H1 (cell line): ENCODE results near the gene PCDHGB7. TPM values are rescaled to one million over a fixed set of nuclear protein-coding genes. Genes with fewer than 3 reads are reported as not detected.
"Not testable (repeated sequence)": the region's sequence is repeated elsewhere in the genome, so short reads cannot be mapped to it uniquely, and the experiment has no call there.

Experiments used
- CTCF ChIA-PET: fragments of 300-600 bp; sonication (Branson Sonifier 250); formaldehyde crosslinking; loops from one replicate; lab custom pipeline; 2021; ENCODE audit not compliant: partially characterized antibody; lab: Charles Lee
- POLR2A ChIA-PET: fragments of 300-600 bp; sonication (Branson Sonifier 250); formaldehyde crosslinking; loops from one replicate; lab custom pipeline; 2021; ENCODE audit warnings: inconsistent platforms; ENCODE audit not compliant: partially characterized antibody; lab: Charles Lee
- DNase-seq, 2 experiments: peaks; one replicate each; pipeline versions ENCODE4 v3.0.0 to v3.0.0-alpha.2; 2010 to 2022; ENCODE audit warnings: low spot score in 2 of 2, low read depth in 1 of 2, mixed read lengths in 1 of 2
- FAIRE-seq: peaks from 2 replicates; lab custom pipeline; 2011; peaks lifted over from hg19 to GRCh38; lab: Jason Lieb, UNC
- H2AFZ ChIP-seq: 2 replicates; pipeline ENCODE4 v1.8.1; 2012; ENCODE audit warnings: low read length, inconsistent platforms
- H2AK5ac ChIP-seq: 2 replicates; pipeline ENCODE4 v1.6.1; 2013; ENCODE audit warnings: low read depth, low read length
- H2BK120ac ChIP-seq: replicated peaks from 2 replicates; pipeline ENCODE3; 2013; ENCODE audit warnings: low read depth, low read length, inconsistent platforms
- H2BK12ac ChIP-seq: 2 replicates; pipeline ENCODE4 v1.6.1; 2013; ENCODE audit warnings: low read depth, low read length
- H2BK15ac ChIP-seq: 2 replicates; pipeline ENCODE4 v1.6.1; 2013; ENCODE audit warnings: low read length
- H2BK20ac ChIP-seq: 2 replicates; pipeline ENCODE4 v1.6.1; 2013; ENCODE audit warnings: low read length
- H2BK5ac ChIP-seq: 2 replicates; pipeline ENCODE4 v1.6.1; 2013; ENCODE audit warnings: low read depth, low read length
- H3K14ac ChIP-seq: 2 replicates; pipeline ENCODE4 v1.6.1; 2013; ENCODE audit warnings: inconsistent platforms; ENCODE audit not compliant: insufficient read length
- H3K18ac ChIP-seq: 2 replicates; pipeline ENCODE4 v1.6.1; 2013; ENCODE audit warnings: low read length; ENCODE audit errors: extremely low read depth
- H3K23ac ChIP-seq: 2 replicates; pipeline ENCODE4 v1.6.1; 2013; ENCODE audit warnings: inconsistent platforms; ENCODE audit not compliant: insufficient read length
- H3K23me2 ChIP-seq: 2 replicates; pipeline ENCODE4 v1.6.1; 2013; ENCODE audit warnings: low read depth, low read length
- H3K27ac ChIP-seq: 2 replicates; pipeline ENCODE4 v1.6.1; 2011; ENCODE audit warnings: low read depth, low read length, inconsistent platforms
- H3K27me3 ChIP-seq, 4 experiments: replicated peaks in 1 of 4; 1 replicate in 1 of 4; 2 replicates in 3 of 4; pipeline versions ENCODE4 v1.6.1 to v1.8.1; 2011 to 2013; ENCODE audit warnings: low read length in 3 of 4, mild to moderate bottlenecking in 3 of 4, inconsistent platforms in 2 of 4, mixed read lengths in 2 of 4, moderate library complexity in 1 of 4; ENCODE audit not compliant: control insufficient read depth in 3 of 4, insufficient read depth in 3 of 4; ENCODE audit errors: extremely low read depth in 1 of 4
- H3K36me3 ChIP-seq, 4 experiments: 2 replicates each; pipeline versions ENCODE4 v1.6.1 to v1.8.1; 2011 to 2013; ENCODE audit warnings: mild to moderate bottlenecking in 4 of 4, low read length in 3 of 4, moderate library complexity in 2 of 4, control low read depth in 1 of 4, inconsistent platforms in 1 of 4; ENCODE audit not compliant: insufficient read depth in 4 of 4, control insufficient read depth in 2 of 4
- H3K4ac ChIP-seq: replicated peaks from 2 replicates; pipeline ENCODE3; 2013; ENCODE audit warnings: low read length, low read depth, mixed read lengths, inconsistent platforms; ENCODE audit not compliant: insufficient read length
- H3K4me1 ChIP-seq, 4 experiments: replicated peaks in 1 of 4; 1 replicate in 1 of 4; 2 replicates in 3 of 4; pipeline versions ENCODE4 v1.6.1 to v1.8.1; 2011 to 2013; ENCODE audit warnings: low read length in 3 of 4, inconsistent platforms in 2 of 4, mixed read lengths in 1 of 4; ENCODE audit not compliant: insufficient read depth in 4 of 4, control insufficient read depth in 3 of 4
- H3K4me2 ChIP-seq, 2 experiments: 2 replicates each; pipeline versions ENCODE4 v1.6.1 to v1.8.1; 2011 to 2013; ENCODE audit warnings: low read depth in 2 of 2, low read length in 2 of 2, control low read depth in 1 of 2, inconsistent platforms in 1 of 2, mild to moderate bottlenecking in 1 of 2; ENCODE audit not compliant: insufficient read depth in 1 of 2
- H3K4me3 ChIP-seq, 4 experiments: fragments of 200-600, 300-600 bp in 1 of 4; sonication (generic), shearing (Covaris generic), sonication (Bioruptor Twin) in 1 of 4; 2 replicates each; pipeline versions ENCODE4 v1.5.1 to v1.8.1; 2011 to 2016; ENCODE audit warnings: low read length in 4 of 4, low read depth in 3 of 4, control low read depth in 2 of 4, inconsistent platforms in 2 of 4, mild to moderate bottlenecking in 2 of 4, mixed read lengths in 1 of 4, moderate library complexity in 1 of 4; ENCODE audit not compliant: insufficient read depth in 2 of 4; ENCODE audit errors: extremely low read depth in 1 of 4
- H3K56ac ChIP-seq: replicated peaks from 2 replicates; pipeline ENCODE3; 2013; ENCODE audit warnings: low read depth, mild to moderate bottlenecking, mixed read lengths, low read length, inconsistent platforms; ENCODE audit not compliant: insufficient read length
- H3K79me1 ChIP-seq: 2 replicates; pipeline ENCODE4 v1.6.1; 2013; ENCODE audit warnings: low read depth, low read length, control low read depth
- H3K79me2 ChIP-seq, 2 experiments: 2 replicates each; pipeline versions ENCODE4 v1.6.1 to v1.8.1; 2012 to 2013; ENCODE audit warnings: low read length in 2 of 2, mild to moderate bottlenecking in 2 of 2, inconsistent platforms in 1 of 2; ENCODE audit not compliant: insufficient read depth in 2 of 2, control insufficient read depth in 1 of 2
- H3K9ac ChIP-seq, 4 experiments: replicated peaks in 1 of 4; 1 replicate in 1 of 4; 2 replicates in 3 of 4; pipeline versions ENCODE4 v1.6.1 to v1.8.1; 2011 to 2013; ENCODE audit warnings: low read depth in 3 of 4, low read length in 3 of 4, control low read depth in 2 of 4, mild to moderate bottlenecking in 2 of 4, moderate library complexity in 2 of 4, inconsistent platforms in 1 of 4; ENCODE audit errors: extremely low read depth in 1 of 4
- H3K9me3 ChIP-seq, 2 experiments: 2 replicates each; pipeline versions ENCODE4 v1.6.1 to v1.8.1; 2012 to 2013; ENCODE audit warnings: mild to moderate bottlenecking in 2 of 2, moderate library complexity in 2 of 2, control low read depth in 1 of 2, inconsistent platforms in 1 of 2, low read depth in 1 of 2, low read length in 1 of 2, mixed read lengths in 1 of 2; ENCODE audit not compliant: insufficient read depth in 2 of 2
- H4K20me1 ChIP-seq, 2 experiments: replicated peaks in 1 of 2; 2 replicates each; pipeline versions ENCODE3 to v1.8.1; 2011 to 2013; ENCODE audit warnings: inconsistent platforms in 2 of 2, low read length in 2 of 2, mild to moderate bottlenecking in 1 of 2; ENCODE audit not compliant: insufficient read depth in 2 of 2, control insufficient read depth in 1 of 2
- H4K5ac ChIP-seq: 2 replicates; pipeline ENCODE4 v1.6.1; 2013; ENCODE audit warnings: low read length, low read depth, mixed read lengths, inconsistent platforms; ENCODE audit not compliant: insufficient read length
- H4K8ac ChIP-seq: 2 replicates; pipeline ENCODE4 v1.8.0; 2013; ENCODE audit warnings: mild to moderate bottlenecking, moderate library complexity, low read length, inconsistent platforms; ENCODE audit not compliant: insufficient read depth; ENCODE audit errors: extremely low read depth
- H4K91ac ChIP-seq: replicated peaks from 2 replicates; pipeline ENCODE3; 2013; ENCODE audit warnings: low read length, mixed read lengths, inconsistent platforms; ENCODE audit not compliant: insufficient read length
- JUND ChIP-seq: IDR thresholded peaks from 2 replicates; pipeline ENCODE4 v1.6.1; 2011; ENCODE audit warnings: mild to moderate bottlenecking, improper control_type of control experiment, low read length
- RXRA ChIP-seq: IDR thresholded peaks from 2 replicates; pipeline ENCODE4 v1.6.1; 2011; ENCODE audit warnings: low read depth, mild to moderate bottlenecking, low read length, moderate library complexity; ENCODE audit not compliant: insufficient read depth
- SRF ChIP-seq: IDR thresholded peaks from 2 replicates; pipeline ENCODE4 v1.6.1; 2011; ENCODE audit warnings: mild to moderate bottlenecking, low read depth, low read length, moderate library complexity
- TAF1 ChIP-seq: IDR thresholded peaks from 2 replicates; pipeline ENCODE4 v1.6.1; 2011; ENCODE audit warnings: mild to moderate bottlenecking, low read depth, low read length
- WGBS, 2 experiments: shearing (Covaris generic) in 1 of 2; methylation state at CpG; one replicate each; pipeline versions ENCODE4 v1.1.6 to v1.1.7; 2013 to 2015; ENCODE audit warnings: low lambda C conversion rate in 2 of 2, mixed read lengths in 2 of 2, inconsistent platforms in 1 of 2, low coverage in 1 of 2, missing lambda C conversion rate in 1 of 2; ENCODE audit not compliant: insufficient replicate concordance in 2 of 2, insufficient coverage in 1 of 2, insufficient read length in 1 of 2; ENCODE audit errors: extremely low coverage in 1 of 2, missing lambda C conversion rate in 1 of 2; 5-methylcytosine and 5-hydroxymethylcytosine counted together
- polyA plus RNA-seq, 7 experiments: library from polyadenylated mRNA; depleted of rRNA in 3 of 7; stranded (reverse) in 5 of 7; unstranded in 2 of 7; fragments of >200 nt in 5 of 7; fragments of 200-250 nt in 2 of 7; gene quantifications; 1 replicate in 5 of 7; 2 replicates in 1 of 7; 4 replicates in 1 of 7; pipeline versions ENCODE4 v1.2.1 to v1.2.3, GENCODE V29; 2011 to 2013; ENCODE audit warnings: missing spikeins in 2 of 7, mixed read lengths in 2 of 7
- total RNA-seq: library from RNA; stranded (reverse); fragmentation: NEBNext Ultra II Directional; extraction: Animal tissue kit (Norgen Biotek cat#: 25700); gene quantifications from 2 replicates; pipeline ENCODE4 v1.2.1, GENCODE V29; 2021

Gene PCDHGB7
- total and polyA plus RNA-seq, 2 of the 8 experiments (the other 6 are each of a cell fraction or from before 2014, with no cell fraction given): 4.1 to 9.5 TPM

- TF ChIP-seq SRF: no peak
- TF ChIP-seq JUND: no peak
- TF ChIP-seq TAF1: no peak
- no peak for TF ChIP-seq RXRA
These were observed 24.2 kb upstream of the PCDHGB7 start (continued) for GRCh38 chr5:141393267-141393666.

- H2BK20ac ChIP-seq, H3K79me1 ChIP-seq, H3K4me2 ChIP-seq, H3K27me3 ChIP-seq, POLR2A ChIA-PET, H2AFZ ChIP-seq, H3K14ac ChIP-seq, FAIRE-seq, H3K9ac ChIP-seq, H3K27ac ChIP-seq, H4K20me1 ChIP-seq, H4K8ac ChIP-seq, H3K4me1 ChIP-seq, H2BK12ac ChIP-seq, H4K91ac ChIP-seq, H2BK15ac ChIP-seq, H3K18ac ChIP-seq, H3K56ac ChIP-seq, DNase-seq, H2BK120ac ChIP-seq, H4K5ac ChIP-seq, H3K4ac ChIP-seq, H2AK5ac ChIP-seq, H3K23me2 ChIP-seq, H2BK5ac ChIP-seq, H3K4me3 ChIP-seq, H3K79me2 ChIP-seq, H3K23ac ChIP-seq: not testable (repeated sequence)
- 97% methylated on average over 34 of the region's 53 CpGs; no CpG with 5 or more reads in 1 of the 2 experiments for WGBS, 2 experiments
- Histone ChIP-seq H3K36me3 (peaks cover 3 to 24% (median 11%) of the 10 kb centered on the region in 4 experiments; a peak in 7 of 8 replicates), H3K9me3 (peaks cover 55 to 61% of the 10 kb centered on the region in 2 experiments)
- CTCF ChIA-PET: interaction anchor here (0.6 to 8.7 kb wide), 11 partner anchors 8 to 203 kb away, joined by 3 to 68 read pairs (median 4); partner anchors contain the start of genes PCDHB10, PCDHB15, PCDHGB4 and PCDHGB6
These were observed 22.9 kb upstream of the PCDHGB7 start for GRCh38 chr5:141394401-141395187.
